ENCODE data around the gene CBX8.

CBX8 gene

GRCh38 chr17:79792984-79793923 is 3.6 kb downstream of the CBX8 start:
- no peak for DNase-seq (ENCODE audit: low read depth, low spot score)

GRCh38 chr17:79792341-79792871 is 4.5 kb downstream of the CBX8 start:
- no peak for DNase-seq (ENCODE audit: low read depth, low spot score)

- no peak for DNase-seq (ENCODE audit: low read depth, low spot score)
These were observed 5.1 kb downstream of the CBX8 start for GRCh38 chr17:79791735-79792161.

- no peak for DNase-seq (ENCODE audit: low read depth, low spot score)
These were observed 5.8 kb downstream of the CBX8 start for GRCh38 chr17:79790805-79791734.

GRCh38 chr17:79789943-79790804 is 6.7 kb downstream of the CBX8 start:
- DNase-seq (ENCODE audit: low read depth, low spot score) = no peak

- DNase-seq (ENCODE audit: low read depth, low spot score) = no peak
These were observed 7.6 kb downstream of the CBX8 start for GRCh38 chr17:79788989-79789942.

- no peak for DNase-seq (ENCODE audit: low read depth, low spot score)
These were observed 8.4 kb downstream of the CBX8 start for GRCh38 chr17:79788455-79788854.

- DNase-seq (ENCODE audit: low read depth, low spot score) = no peak
These were observed 9.8 kb downstream of the CBX8 start for GRCh38 chr17:79786930-79787643.

GRCh38 chr17:79785900-79786810 is 10.7 kb downstream of the CBX8 start:
- no peak for DNase-seq (ENCODE audit: low read depth, low spot score)

- DNase-seq (ENCODE audit: low read depth, low spot score) = no peak
These were observed 11.6 kb downstream of the CBX8 start for GRCh38 chr17:79785017-79785899.

- no peak for DNase-seq (ENCODE audit: low read depth, low spot score)
These were observed 12.4 kb downstream of the CBX8 start for GRCh38 chr17:79784353-79785016.

- DNase-seq (ENCODE audit: low read depth, low spot score) = no peak
These were observed 13.0 kb downstream of the CBX8 start for GRCh38 chr17:79783891-79784290.

- DNase-seq (ENCODE audit: low read depth, low spot score) = no peak
These were observed 14.9 kb downstream of the CBX8 start for GRCh38 chr17:79781736-79782575.

- DNase-seq (ENCODE audit: low read depth, low spot score) = no peak
These were observed 15.7 kb downstream of the CBX8 start for GRCh38 chr17:79781012-79781650.

GRCh38 chr17:79779661-79780365 is 17.1 kb downstream of the CBX8 start:
- no peak for DNase-seq (ENCODE audit: low read depth, low spot score)
